ENCODE results near the gene KRCC1. TPM values are rescaled to one million over a fixed set of nuclear protein-coding genes. Genes with fewer than 3 reads are reported as not detected.

Gene KRCC1
- polyA plus RNA-seq = 38.0 TPM

GRCh38 chr2:88055371-88056128 is at the start of gene KRCC1:
TSS of gene KRCC1 (minus strand) at chr2:88055783. CDS start at chr2:88028563, 27,220 bp downstream.
- Mint-ChIP-seq H3K4me1 (peaks cover 26 to 40% (median 28%) of the 10 kb centered on the region in 3 donors), H3K4me3 (peak within 1 kb of the TSS; percentile 94 to 98 (median 94)), H3K9me3 (no peaks in the 10 kb centered on the region), H3K27me3 (no peaks in the 10 kb centered on the region), H3K36me3 (peaks cover 2% of the 10 kb centered on the region), H3K27ac (peak within 1 kb of the TSS; percentile 95 to 99 (median 97))

- H3K4me1 Mint-ChIP-seq = no peaks in the 10 kb centered on the region
- H3K27me3 Mint-ChIP-seq = peaks cover 6% of the 10 kb centered on the region
- no peak overlapping the region for H3K4me3 Mint-ChIP-seq
Observed at GRCh38 chr2:88100489-88100858, 44.9 kb upstream of the KRCC1 start.

GRCh38 chr2:88099798-88100488 is 44.4 kb upstream of the KRCC1 start:
- H3K9me3 Mint-ChIP-seq = peaks cover 0 to 3% (median 0%) of the 10 kb centered on the region in 3 donors
- peaks cover 6% of the 10 kb centered on the region for H3K27me3 Mint-ChIP-seq
- no peaks in the 10 kb centered on the region for H3K36me3 Mint-ChIP-seq
- H3K27ac Mint-ChIP-seq = no peak overlapping the region
- no peaks in the 10 kb centered on the region for H3K4me1 Mint-ChIP-seq
- H3K4me3 Mint-ChIP-seq = no peak overlapping the region

More at GRCh38 chr2:88100489-88100858, 44.9 kb upstream of the KRCC1 start:
- Mint-ChIP-seq H3K36me3 (no peaks in the 10 kb centered on the region), H3K27ac (no peak overlapping the region), H3K9me3 (peaks cover 0 to 3% (median 0%) of the 10 kb centered on the region in 3 donors)

GRCh38 chr2:88098558-88098900 is 42.9 kb upstream of the KRCC1 start:
- Mint-ChIP-seq H3K36me3 (no peaks in the 10 kb centered on the region), H3K27ac (no peak overlapping the region), H3K27me3 (peaks cover 4% of the 10 kb centered on the region), H3K4me1 (peaks cover 0 to 1% (median 0%) of the 10 kb centered on the region in 3 donors), H3K4me3 (no peak overlapping the region), H3K9me3 (peaks cover 0 to 3% (median 0%) of the 10 kb centered on the region in 3 donors)

GRCh38 chr2:88097891-88098557 is 42.4 kb upstream of the KRCC1 start:
- Mint-ChIP-seq H3K9me3 (peaks cover 0 to 3% (median 0%) of the 10 kb centered on the region in 3 donors), H3K27me3 (peaks cover 4% of the 10 kb centered on the region), H3K36me3 (no peaks in the 10 kb centered on the region), H3K4me3 (no peak overlapping the region), H3K4me1 (peaks cover 0 to 3% (median 0%) of the 10 kb centered on the region in 3 donors), H3K27ac (no peak overlapping the region)

- Mint-ChIP-seq H3K27ac (no peak overlapping the region), H3K36me3 (no peaks in the 10 kb centered on the region), H3K4me1 (peaks cover 0 to 3% (median 0%) of the 10 kb centered on the region in 3 donors), H3K4me3 (no peak overlapping the region), H3K9me3 (peaks cover 0 to 3% (median 0%) of the 10 kb centered on the region in 3 donors), H3K27me3 (peaks cover 4% of the 10 kb centered on the region)
Observed at GRCh38 chr2:88097192-88097591, 41.6 kb upstream of the KRCC1 start.

GRCh38 chr2:88096708-88097107 is 41.1 kb upstream of the KRCC1 start:
- Mint-ChIP-seq H3K9me3 (peaks cover 0 to 3% (median 0%) of the 10 kb centered on the region in 3 donors), H3K27ac (no peak overlapping the region), H3K4me3 (no peak overlapping the region), H3K4me1 (peaks cover 0 to 3% (median 0%) of the 10 kb centered on the region in 3 donors), H3K36me3 (no peaks in the 10 kb centered on the region), H3K27me3 (peaks cover 4% of the 10 kb centered on the region)

GRCh38 chr2:88095022-88095421 is 39.4 kb upstream of the KRCC1 start:
- Mint-ChIP-seq H3K4me1 (peaks cover 8 to 11% (median 9%) of the 10 kb centered on the region in 3 donors), H3K4me3 (no peak overlapping the region), H3K9me3 (peaks cover 0 to 3% (median 0%) of the 10 kb centered on the region in 3 donors), H3K36me3 (peaks cover 2% of the 10 kb centered on the region), H3K27me3 (peaks cover 4% of the 10 kb centered on the region), H3K27ac (no peak overlapping the region)

- H3K36me3 Mint-ChIP-seq = peaks cover 2% of the 10 kb centered on the region
Observed at GRCh38 chr2:88092773-88093172, 37.2 kb upstream of the KRCC1 start.

GRCh38 chr2:88091943-88092342 is 36.4 kb upstream of the KRCC1 start:
- Mint-ChIP-seq H3K4me3 (no peak overlapping the region), H3K36me3 (peaks cover 2% of the 10 kb centered on the region), H3K4me1 (peaks cover 8 to 12% (median 9%) of the 10 kb centered on the region in 3 donors), H3K27me3 (peaks cover 4% of the 10 kb centered on the region), H3K9me3 (no peaks in the 10 kb centered on the region), H3K27ac (no peak overlapping the region)

More at GRCh38 chr2:88092773-88093172, 37.2 kb upstream of the KRCC1 start:
- Mint-ChIP-seq H3K4me1 (peaks cover 8 to 12% (median 9%) of the 10 kb centered on the region in 3 donors), H3K27ac (no peak overlapping the region), H3K27me3 (peaks cover 4% of the 10 kb centered on the region), H3K9me3 (peaks cover 0 to 3% (median 0%) of the 10 kb centered on the region in 3 donors), H3K4me3 (no peak overlapping the region)

GRCh38 chr2:88090446-88091283 is 35.1 kb upstream of the KRCC1 start:
- H3K27ac Mint-ChIP-seq = no peak overlapping the region
- peak overlapping the region in 1 of 4 donors; percentile 58 for H3K4me3 Mint-ChIP-seq
- H3K9me3 Mint-ChIP-seq = no peaks in the 10 kb centered on the region
- peaks cover 2% of the 10 kb centered on the region for H3K36me3 Mint-ChIP-seq
- H3K27me3 Mint-ChIP-seq = peaks cover 3% of the 10 kb centered on the region
- peaks cover 8 to 12% (median 9%) of the 10 kb centered on the region in 3 donors for H3K4me1 Mint-ChIP-seq

GRCh38 chr2:88088999-88089398 is 33.4 kb upstream of the KRCC1 start:
- H3K27me3 Mint-ChIP-seq = peaks cover 2% of the 10 kb centered on the region
- H3K9me3 Mint-ChIP-seq = no peaks in the 10 kb centered on the region
- H3K27ac Mint-ChIP-seq = no peak overlapping the region
- H3K4me1 Mint-ChIP-seq = peaks cover 8 to 12% (median 9%) of the 10 kb centered on the region in 3 donors
- peaks cover 2% of the 10 kb centered on the region for H3K36me3 Mint-ChIP-seq
- H3K4me3 Mint-ChIP-seq = no peak overlapping the region

GRCh38 chr2:88087763-88088162 is 32.2 kb upstream of the KRCC1 start:
- Mint-ChIP-seq H3K4me1 (peaks cover 5 to 12% (median 9%) of the 10 kb centered on the region in 3 donors), H3K27me3 (peaks cover 2% of the 10 kb centered on the region), H3K36me3 (peaks cover 2% of the 10 kb centered on the region), H3K4me3 (no peak overlapping the region), H3K27ac (no peak overlapping the region), H3K9me3 (no peaks in the 10 kb centered on the region)

GRCh38 chr2:88087073-88087472 is 31.5 kb upstream of the KRCC1 start:
- Mint-ChIP-seq H3K4me3 (no peak overlapping the region), H3K27ac (peak overlapping the region in 1 of 3 donors; percentile 48), H3K36me3 (peaks cover 2% of the 10 kb centered on the region), H3K9me3 (peaks cover 0 to 1% (median 0%) of the 10 kb centered on the region in 3 donors), H3K4me1 (peaks cover 5 to 12% (median 9%) of the 10 kb centered on the region in 3 donors), H3K27me3 (peaks cover 2% of the 10 kb centered on the region)

Measured in IgD-negative memory B cell (primary cell).